IPS DF 19.7 (cell line): Measurements from ENCODE around the gene SF3B3.
"Not testable (repeated sequence)": the region's sequence is repeated elsewhere in the genome, so short reads cannot be mapped to it uniquely, and the experiment has no call there.

Experiments
- DNase-seq: peaks from one replicate; pipeline ENCODE4 v3.0.0-alpha.2; 2013; ENCODE audit warnings: low read depth, low spot score

Gene SF3B3

GRCh38 chr16:70565053-70565452 lies 41.4 kb downstream of the SF3B3 start:
- DNase-seq: no peak

- DNase-seq: no peak
Observed at GRCh38 chr16:70568601-70569237, 45.1 kb downstream of the SF3B3 start.

DNA sequence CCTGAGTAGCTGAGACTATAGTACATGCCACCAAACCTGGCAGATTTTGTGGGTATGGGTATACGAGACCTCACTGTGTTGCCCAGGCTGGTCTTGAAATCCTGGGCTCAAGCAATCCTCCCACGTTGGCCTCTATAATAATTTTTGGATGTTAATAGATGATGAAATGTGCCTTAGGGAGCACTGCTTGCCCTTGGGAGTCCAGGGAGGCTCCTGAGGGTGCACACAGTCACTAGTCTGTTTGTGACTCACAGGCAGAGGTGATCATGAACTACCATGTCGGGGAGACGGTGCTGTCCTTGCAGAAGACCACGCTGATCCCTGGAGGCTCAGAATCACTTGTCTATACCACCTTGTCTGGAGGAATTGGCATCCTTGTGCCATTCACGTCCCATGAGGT lies 46.1 kb downstream of the SF3B3 start:
- DNase-seq: no peak

GRCh38 chr16:70570967-70571570 lies 47.5 kb downstream of the SF3B3 start:
- DNase-seq: no peak

DNA sequence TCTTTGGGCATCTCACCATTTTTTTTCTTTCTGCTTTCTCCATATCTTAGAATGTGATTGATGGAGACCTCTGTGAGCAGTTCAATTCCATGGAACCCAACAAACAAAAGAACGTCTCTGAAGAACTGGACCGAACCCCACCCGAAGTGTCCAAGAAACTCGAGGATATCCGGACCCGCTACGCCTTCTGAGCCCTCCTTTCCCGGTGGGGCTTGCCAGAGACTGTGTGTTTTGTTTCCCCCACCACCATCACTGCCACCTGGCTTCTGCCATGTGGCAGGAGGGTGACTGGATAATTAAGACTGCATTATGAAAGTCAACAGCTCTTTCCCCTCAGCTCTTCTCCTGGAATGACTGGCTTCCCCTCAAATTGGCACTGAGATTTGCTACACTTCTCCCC lies 48.0 kb downstream of the SF3B3 start:
- no peak for DNase-seq

GRCh38 chr16:70572050-70572925 lies 48.7 kb downstream of the SF3B3 start:
- no peak for DNase-seq

- no peak for DNase-seq
Observed at GRCh38 chr16:70572926-70573270, 49.3 kb downstream of the SF3B3 start.

GRCh38 chr16:70573451-70574121 lies 50.0 kb downstream of the SF3B3 start:
- DNase-seq: no peak

- no peak for DNase-seq
Observed at GRCh38 chr16:70574595-70575271, 51.1 kb downstream of the SF3B3 start.

DNA sequence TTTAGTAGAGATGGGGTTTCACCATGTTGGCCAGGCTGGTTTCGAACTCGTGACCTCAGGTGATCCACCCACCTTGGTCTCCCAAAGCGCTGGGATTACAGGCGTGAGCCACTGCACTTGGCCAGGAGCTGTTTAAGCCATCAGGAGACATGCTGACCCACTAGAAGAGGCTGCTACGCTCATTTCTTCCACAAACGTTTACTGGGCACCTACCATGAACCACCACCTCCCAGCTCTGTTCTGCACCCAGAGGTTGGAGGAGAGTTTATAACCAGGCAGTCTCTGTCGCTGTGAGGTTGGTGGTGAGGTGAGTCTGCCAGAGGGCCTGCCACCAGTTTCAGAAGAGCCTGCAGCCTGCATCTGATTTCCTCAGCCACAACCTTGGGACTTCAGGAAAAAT lies 51.8 kb downstream of the SF3B3 start:
- no peak for DNase-seq

GRCh38 chr16:70576431-70577255 lies 53.0 kb downstream of the SF3B3 start:
- DNase-seq: no peak

DNA sequence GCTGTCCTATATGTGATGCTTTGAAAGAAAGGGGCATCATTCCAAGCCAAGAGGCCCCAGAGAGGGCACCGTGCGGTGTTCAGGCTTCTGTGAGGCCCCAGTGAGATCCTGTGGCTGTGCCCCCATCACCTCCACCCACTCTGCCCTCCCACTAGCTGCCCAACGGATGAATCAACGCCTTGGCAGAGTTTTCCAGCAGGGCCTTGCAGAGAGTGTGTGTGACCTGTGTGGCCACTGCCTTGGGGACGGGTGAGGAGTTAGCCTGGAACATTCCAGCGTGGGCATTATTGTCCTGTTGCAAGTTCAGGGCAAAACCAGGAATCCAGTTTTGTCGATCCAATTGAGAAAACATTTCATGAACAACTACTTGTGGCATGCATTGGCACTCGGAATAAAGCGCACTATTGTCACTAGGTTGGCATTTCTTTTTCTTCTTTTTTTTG lies 53.7 kb downstream of the SF3B3 start:
- DNase-seq: no peak

DNA sequence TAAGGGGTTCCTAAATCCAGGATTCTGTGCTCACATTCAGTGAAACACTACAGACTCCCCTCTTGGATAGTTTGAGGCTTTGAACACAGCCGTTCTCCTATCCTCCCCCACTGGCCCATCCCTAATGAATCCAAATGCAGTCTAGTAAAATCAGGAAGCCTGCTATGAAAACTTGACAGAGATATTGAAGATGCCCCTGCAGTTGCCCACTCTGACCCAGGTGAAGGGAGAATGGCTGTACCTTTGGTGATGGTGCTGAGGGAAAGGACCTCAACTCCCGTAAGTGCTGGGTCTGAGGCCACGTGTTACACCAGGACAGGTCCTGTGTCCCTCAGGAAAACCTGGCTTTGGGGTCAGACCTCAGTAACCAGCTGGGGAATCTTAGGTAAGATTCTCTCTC lies 54.4 kb downstream of the SF3B3 start:
- DNase-seq: no peak

DNA sequence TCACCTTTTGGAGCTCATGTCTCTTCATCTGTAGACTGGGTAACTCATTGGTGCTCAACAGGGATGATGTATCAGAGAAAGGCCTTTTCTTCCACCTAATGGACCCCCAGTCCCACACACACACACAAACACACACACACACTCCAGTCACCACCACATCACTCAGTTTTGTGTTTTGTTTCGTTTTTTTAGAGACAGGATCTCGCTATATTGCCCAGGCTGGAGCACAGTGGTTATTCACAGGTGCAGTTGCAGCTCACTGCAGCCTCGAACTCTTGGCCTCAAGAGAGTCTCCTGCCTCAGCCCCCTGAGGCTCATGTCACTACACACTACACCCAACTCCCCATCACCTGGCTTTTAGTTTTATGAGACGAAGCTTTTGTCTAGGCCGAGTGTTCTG lies 55.6 kb downstream of the SF3B3 start:
- DNase-seq: no peak

- no peak for DNase-seq
Observed at GRCh38 chr16:70579648-70580630, 56.3 kb downstream of the SF3B3 start.

- DNase-seq: no peak
Observed at GRCh38 chr16:70582280-70582978, 58.8 kb downstream of the SF3B3 start.

- no peak for DNase-seq
Observed at GRCh38 chr16:70586731-70587130, 63.1 kb downstream of the SF3B3 start.

DNA sequence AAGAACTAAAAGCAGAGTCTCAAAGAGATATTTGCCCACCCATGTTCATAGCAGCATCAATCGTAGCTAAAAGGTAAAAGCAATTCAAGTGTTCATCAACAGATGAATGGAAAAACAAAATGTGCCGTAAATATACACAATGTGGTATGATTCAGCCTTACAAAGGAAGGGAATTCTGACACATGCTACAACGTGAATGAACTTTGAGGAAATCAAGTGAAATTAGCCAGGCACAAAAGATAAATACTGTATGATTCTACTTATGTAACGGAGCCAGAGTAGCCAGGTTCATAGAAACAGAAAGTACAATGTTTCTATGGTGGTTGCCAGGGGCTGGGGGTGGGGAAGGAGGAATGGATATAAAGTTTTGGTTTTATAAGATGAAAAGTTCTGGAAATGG lies 64.9 kb downstream of the SF3B3 start:
- no peak for DNase-seq

GRCh38 chr16:70589416-70589815 lies 65.8 kb downstream of the SF3B3 start:
- not testable (repeated sequence) for DNase-seq
